GM21515 (cell line): ENCODE data around the gene KCNC4.

Experiments
- ATAC-seq: cut with Tn5 transposase; IDR thresholded peaks from one replicate; pipeline ENCODE4 v1.9.1; 2021; ENCODE audit not compliant: unreplicated experiment

Gene KCNC4

DNA sequence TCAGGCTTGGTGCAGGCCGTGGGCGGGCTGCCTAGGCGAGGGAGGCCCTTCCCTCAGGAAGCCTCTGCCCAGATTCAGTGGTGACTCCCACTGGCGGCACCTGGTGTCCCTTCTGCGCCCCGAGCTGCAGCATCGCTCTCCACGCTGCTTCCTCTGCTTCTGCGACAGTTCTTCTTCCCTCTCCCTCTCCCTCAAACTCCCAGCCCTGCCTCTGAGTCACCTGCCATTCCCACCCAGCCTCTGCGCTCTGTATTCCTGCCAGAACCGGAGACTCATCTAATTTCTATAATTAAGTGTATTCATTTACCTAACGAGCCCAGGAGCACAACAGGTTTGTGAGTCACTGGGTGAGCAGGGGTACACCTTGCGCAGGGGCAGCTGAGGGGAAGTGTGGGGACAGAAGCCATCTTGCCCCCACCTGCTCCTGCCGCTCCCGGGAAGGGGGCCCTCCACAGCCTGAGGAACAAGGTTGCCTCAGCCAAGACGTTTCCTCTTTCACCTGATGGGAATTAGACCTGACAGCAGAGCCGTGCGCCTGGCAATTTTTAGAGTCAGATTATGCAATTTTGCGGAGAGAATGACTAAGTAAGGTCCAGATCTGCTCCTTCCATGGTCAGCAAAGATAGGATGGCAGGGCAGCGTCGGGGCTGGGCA lies 19.4 kb downstream of the KCNC4 start:
- no peak for ATAC-seq

DNA sequence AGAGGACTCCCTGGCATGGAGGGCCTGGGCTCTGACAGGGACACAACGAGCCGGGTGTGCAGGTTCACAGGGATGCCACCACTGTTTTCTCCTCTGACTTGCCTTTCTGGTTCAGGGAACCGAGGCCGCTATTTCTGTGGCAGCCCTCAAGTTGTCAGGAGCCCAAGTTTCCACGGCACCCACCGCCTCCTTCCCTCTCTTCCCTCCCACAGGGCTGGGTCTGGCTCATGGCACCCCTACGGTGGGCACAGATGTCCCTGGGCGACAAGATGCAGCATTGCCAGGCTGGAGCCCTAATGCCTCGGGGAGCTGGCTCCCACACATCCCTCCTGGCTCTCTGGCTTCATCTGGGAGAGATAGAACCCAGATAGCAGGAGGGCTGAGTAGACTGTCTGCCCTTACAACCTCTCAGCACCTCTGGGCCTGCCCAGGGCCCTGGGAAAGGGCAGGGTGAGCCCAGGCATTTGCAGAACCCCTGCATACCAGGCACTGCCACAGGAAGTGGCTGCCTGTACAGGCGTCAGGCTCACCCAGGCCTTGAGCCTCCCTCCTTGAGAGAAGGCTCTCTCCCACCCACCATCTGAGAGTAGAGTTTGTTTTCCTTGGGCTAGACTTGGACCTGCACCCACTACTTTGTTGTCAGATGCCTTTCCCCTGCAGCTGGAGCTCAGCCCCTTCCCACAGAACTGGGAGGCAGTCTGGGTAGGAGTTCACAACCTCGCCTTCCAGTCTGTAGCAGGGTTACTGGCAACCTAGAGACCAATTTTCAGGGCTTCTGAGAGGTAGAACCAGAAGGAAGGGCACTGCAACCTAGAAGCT lies 20.5 kb downstream of the KCNC4 start:
- no peak for ATAC-seq

DNA sequence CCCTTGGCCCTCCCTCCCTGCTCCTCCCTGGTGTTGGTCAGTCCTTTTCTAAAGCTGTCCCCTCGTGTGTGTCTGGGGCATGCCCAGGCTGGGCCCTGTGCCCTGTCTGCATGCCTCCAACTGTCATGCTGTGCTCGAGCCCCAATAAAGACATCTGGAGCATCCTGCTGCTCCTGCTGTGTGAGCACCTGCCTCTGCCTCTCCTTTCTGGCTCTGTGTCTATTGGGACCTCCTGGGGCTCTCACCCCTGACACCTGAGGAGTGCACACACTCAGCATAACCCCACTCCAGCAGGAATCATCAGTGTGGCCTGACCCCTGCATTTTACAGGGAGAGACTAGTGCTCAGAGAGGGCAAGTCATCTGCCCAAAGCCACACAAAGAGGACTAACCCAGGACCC lies 23.7 kb downstream of the KCNC4 start:
- ATAC-seq: no peak

DNA sequence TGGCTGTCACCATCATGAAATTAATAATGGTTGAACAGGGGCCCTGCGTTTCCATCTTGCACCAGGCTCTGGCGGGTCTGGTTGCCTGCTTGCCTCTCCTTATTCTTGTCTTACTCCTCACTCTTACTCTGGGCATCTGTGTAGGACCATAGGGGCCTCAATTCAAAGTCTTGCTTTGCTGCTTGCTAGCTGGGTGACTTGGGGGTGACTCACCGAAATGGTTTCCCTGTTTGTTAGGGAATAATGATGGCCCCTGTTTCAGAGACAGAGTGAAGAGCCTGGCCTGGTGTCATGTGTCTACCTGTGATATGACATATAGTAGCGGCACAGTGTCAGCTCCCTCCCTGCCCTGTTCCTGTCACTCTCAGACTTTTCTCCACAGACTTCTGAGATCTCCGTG lies 24.6 kb downstream of the KCNC4 start:
- no peak for ATAC-seq

DNA sequence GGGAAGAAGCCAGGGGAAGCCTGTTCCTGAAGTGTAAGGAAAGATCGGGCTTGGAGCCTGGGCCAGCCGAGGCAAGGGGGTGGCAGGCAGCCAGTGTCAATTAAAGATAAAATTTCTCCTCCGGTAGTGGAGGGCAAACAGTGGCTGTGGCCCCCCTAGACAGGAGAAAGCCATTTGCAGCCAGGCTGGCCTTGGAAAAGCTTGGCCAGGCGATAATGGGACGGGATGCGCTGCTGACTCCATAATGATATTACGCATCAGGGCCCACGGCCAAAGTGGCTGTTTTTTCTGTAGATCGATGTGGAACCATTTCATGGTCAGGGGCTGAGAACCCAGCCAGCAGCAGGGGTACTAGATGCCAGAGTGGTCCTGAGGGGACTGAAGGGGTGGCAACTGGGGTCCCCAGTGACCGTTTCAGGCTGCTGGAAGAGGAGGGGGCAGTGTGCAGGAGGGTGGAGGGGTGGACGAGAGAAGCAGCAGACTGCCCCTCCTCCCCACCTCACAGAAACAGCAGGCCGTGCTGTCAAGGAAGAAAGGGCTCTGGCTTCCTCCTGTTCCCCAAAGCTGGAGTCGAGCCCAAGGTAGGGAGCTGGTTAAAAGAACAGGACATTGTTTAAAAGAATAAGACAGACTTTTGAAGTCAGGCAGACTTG lies 25.2 kb downstream of the KCNC4 start:
- ATAC-seq: no peak

DNA sequence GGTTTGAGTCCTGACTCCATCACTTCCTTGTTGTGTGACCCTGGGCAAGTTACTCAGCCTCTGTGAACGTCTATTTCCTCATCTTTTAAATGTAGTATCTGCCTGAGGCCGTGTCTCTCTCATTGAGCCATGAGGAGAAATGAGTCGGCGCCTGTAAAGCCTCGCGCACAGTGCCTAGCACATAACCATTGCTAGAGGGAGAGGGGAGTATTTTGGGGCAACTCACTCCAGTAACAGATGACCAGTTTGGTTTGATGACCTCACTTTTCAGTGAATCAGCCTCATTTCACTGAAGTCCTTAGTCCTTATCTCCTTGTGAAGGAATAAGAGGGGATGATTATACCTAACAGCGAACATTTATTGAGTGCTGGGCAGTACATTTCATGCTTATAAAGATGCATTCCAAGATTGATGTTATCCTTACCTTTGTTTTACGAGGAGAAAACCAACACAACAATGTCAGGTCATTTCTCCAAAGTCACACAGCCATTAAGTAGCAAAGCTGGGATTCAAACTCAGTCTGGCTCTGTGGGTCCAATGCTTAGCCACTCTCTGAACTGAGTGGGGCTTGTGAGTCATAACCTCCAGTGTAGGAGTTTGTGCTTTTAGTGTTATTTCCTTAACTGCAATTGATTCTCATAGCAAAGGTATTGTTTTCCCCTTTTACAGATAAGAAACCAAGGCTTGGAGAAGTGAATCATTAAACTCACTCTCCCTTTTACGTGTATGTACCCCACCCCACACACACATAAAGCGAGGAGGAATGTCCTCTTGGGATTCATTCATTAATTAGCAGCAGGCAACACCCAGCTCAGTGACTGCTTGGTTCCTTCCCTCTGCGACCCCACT lies 25.9 kb downstream of the KCNC4 start:
- ATAC-seq: no peak

DNA sequence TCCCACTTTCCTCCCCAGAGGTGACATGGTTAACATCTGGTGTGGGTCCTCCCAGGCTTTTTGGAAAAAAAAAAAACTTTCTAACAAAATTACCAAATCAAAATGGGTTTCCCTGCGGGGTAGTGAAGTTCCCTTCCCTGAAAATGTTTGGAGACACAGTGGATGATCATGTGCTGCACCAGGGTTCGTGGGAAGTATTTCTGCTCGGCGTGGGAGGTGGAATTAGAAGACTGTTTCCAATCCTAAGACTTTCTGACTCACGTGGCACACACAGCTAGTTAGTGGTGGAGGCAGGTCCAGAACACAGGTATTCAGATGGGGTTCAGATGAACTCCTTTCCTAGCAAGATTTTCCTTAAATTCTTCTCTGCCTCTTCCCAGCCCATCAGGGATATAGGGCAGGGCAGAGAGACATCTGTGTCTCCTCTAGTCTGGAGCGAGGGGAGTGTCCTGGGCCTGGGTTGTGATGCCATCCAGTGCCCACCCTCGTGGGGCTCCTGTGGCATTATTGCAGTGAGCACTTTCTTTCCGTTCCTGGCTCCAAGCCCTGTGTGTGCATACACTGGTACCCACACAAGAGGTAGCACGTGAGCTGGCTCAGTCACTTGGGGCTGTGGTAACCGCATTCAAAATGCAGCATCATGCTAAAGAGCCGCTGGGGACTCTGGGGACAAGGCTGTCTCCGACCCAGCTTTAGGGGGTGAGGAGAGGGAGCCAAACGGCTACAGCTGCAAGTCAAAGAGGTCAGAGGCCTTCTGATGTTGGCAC lies 27.5 kb downstream of the KCNC4 start:
- no peak for ATAC-seq

- ATAC-seq: no peak
These were observed 29.6 kb downstream of the KCNC4 start for GRCh38 chr1:110239441-110240430.

- no peak for ATAC-seq
These were observed 30.5 kb downstream of the KCNC4 start for GRCh38 chr1:110240476-110241210.

GRCh38 chr1:110241516-110241915 lies 31.4 kb downstream of the KCNC4 start:
- no peak for ATAC-seq

DNA sequence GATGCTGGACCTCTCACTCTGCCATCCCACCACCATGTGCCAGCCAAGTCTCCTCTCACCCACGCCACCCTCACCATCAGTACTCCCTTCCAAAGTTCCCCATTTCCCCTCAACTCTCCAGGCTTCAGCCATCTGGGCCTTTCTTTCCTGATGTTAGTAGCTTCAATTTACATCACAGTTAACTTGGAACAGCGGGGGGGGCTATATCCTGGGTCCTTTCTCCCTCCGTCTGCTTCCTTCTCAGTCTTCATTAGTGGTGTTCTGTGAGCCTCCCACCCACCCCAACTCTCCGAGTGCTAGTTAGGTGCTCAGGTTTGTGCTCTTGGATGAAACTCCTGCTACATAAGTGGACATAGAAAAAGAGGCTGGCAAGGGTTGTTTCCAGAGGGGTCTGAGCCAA lies 31.9 kb downstream of the KCNC4 start:
- no peak for ATAC-seq

DNA sequence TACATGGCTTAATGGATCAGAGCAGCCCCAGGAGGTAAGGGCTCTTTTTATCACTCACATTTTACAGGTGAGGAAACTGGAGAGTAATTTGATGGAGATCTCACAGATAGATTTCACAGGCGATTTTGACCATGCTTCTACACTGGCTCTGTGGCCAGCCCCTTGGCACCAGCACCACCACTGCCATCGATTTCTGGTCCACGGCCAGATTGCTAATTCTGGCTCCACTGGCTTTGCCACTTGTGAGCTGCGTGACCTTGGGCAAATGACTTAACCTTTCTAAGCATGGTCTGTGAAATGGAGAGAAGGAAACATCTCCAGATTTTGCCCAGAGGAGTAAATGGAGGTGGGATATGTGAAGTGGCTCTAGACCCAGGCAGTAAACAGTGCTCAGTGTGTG lies 32.6 kb downstream of the KCNC4 start:
- no peak for ATAC-seq

- ATAC-seq: no peak
These were observed 33.0 kb downstream of the KCNC4 start for GRCh38 chr1:110243146-110243545.

DNA sequence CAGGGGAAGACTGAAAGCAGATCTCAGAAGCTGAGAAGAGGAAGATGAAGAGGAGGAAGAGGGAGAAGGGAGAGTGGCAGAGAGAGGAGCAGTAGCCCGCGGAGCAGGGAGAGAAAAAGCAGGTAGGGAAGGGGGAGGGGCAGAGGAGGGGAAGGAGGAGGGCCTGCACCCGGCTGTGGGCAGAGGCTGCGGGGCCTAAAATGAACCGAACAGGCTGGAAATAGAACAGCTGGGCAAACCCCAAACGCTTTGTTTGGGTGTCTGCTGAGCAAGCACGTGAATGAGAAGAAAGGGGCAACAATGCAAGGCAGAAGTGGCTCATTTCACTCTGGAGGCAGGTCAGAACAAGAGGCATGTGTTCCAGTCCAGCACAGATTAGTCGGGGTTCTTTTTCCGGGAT lies 33.5 kb downstream of the KCNC4 start:
- no peak for ATAC-seq

- ATAC-seq: no peak
These were observed 35.9 kb downstream of the KCNC4 start for GRCh38 chr1:110245876-110246620.

- ATAC-seq: no peak
These were observed 38.6 kb downstream of the KCNC4 start for GRCh38 chr1:110248746-110249145.

DNA sequence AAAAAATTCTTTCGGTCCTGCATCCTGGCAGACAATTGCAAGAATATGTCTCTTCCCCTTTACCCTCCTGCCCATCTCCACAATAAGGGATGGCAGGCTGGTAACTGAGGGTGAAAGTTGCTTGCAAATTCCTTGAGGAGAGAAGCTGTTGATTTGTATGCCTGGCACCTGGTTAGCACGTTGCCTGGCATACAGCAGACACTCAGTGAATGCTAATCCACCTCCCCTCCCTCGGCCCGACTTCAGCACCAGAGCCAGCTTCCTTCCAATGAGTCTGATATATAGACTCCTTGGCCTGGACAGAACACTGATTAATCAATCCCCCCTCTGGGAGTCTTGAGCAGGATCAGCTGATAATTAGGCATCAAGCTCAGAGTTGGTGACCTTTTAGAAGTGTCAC lies 39.1 kb downstream of the KCNC4 start:
- ATAC-seq: no peak

- no peak for ATAC-seq
These were observed 39.9 kb downstream of the KCNC4 start for GRCh38 chr1:110250008-110250407.
